ENCODE data around the gene PALLD. TPM values are rescaled to one million over a fixed set of nuclear protein-coding genes. Genes with fewer than 3 reads are reported as not detected.

PALLD gene
- total RNA-seq, 1 experiment from 2014 or later, result 18.3 TPM

- Histone ChIP-seq H3K9ac (ENCODE audit: extremely low read depth, insufficient read length, low read length) (no peak overlapping the region), H3K79me1 (ENCODE audit: insufficient read depth, low read depth, low read length, poor library complexity, severe bottlenecking) (no peaks in the 10 kb centered on the region), H3K27ac (ENCODE audit: insufficient read length, low read depth, low read length) (no peak overlapping the region), H2AK5ac (ENCODE audit: insufficient read length, low read length) (no peak overlapping the region), H2BK120ac (ENCODE audit: low read depth, low read length, poor library complexity, severe bottlenecking) (no peak overlapping the region), H3K9me3 (ENCODE audit: control insufficient read depth, low read depth, low read length) (no peaks in the 10 kb centered on the region), H4K8ac (replicated peaks; ENCODE audit: insufficient read length, low read depth, low read length) (no peak overlapping the region), H4K91ac (ENCODE audit: insufficient read length, low read depth, low read length) (no peak overlapping the region), H3K27me3 (ENCODE audit: insufficient read depth, low read length) (no peaks in the 10 kb centered on the region), H2AFZ (ENCODE audit: low read length) (no peak overlapping the region), H3K14ac (ENCODE audit: insufficient read depth, low read length) (no peak overlapping the region), H4K5ac (ENCODE audit: insufficient read length, low read depth, low read length) (no peak overlapping the region), H3K4me1 (ENCODE audit: insufficient read depth, low read length) (peaks cover 3% of the 10 kb centered on the region; the same call in 1 of the 2 replicates), H2BK15ac (ENCODE audit: low read depth, low read length) (no peak overlapping the region), H4K20me1 (ENCODE audit: control insufficient read depth, insufficient read depth, insufficient read length) (no peaks in the 10 kb centered on the region), H3T11ph (ENCODE audit: low read length) (no peak overlapping the region), H2BK5ac (ENCODE audit: insufficient read length, low read length) (no peak overlapping the region), H2BK12ac (ENCODE audit: insufficient read length, low read depth, low read length) (no peak overlapping the region), H3K23me2 (ENCODE audit: insufficient read length, low read depth, low read length, poor library complexity, severe bottlenecking) (no peaks in the 10 kb centered on the region), H3K79me2 (ENCODE audit: insufficient read depth, low read length) (no peaks in the 10 kb centered on the region), H3K56ac (ENCODE audit: insufficient read length, low read depth, low read length) (no peak overlapping the region), H3K4ac (ENCODE audit: low read depth, low read length) (no peak overlapping the region), H2BK20ac (ENCODE audit: low read depth, low read length, poor library complexity, severe bottlenecking) (no peak overlapping the region), H3K4me2 (ENCODE audit: insufficient read depth, insufficient read length, low read length) (no peak overlapping the region), H3K23ac (ENCODE audit: insufficient read length, low read depth, low read length) (no peak overlapping the region), H3K18ac (ENCODE audit: insufficient read length, low read depth, low read length) (no peak overlapping the region)
- no CpG with 5 or more reads among the region's 5 CpGs for WGBS (ENCODE audit: extremely low coverage, insufficient read length, low lambda C conversion rate)
- DNase-seq, result no peak
- no peak overlapping the region for H3K27ac Mint-ChIP-seq
- no peak for TF ChIP-seq CTCF (conservative IDR thresholded peaks at IDR 0.05)
- H3K27me3 Mint-ChIP-seq (ENCODE audit: low read depth), result peaks cover 1% of the 10 kb centered on the region; the same call in 1 of the 2 replicates
- H3K4me3 Mint-ChIP-seq, result no peak overlapping the region
- peaks cover 19 to 20% of the 10 kb centered on the region in 2 experiments for H3K4me1 Mint-ChIP-seq
- H3K36me3 Mint-ChIP-seq (ENCODE audit: insufficient read depth in 1 of 3, low read depth in 3 of 3), result no peaks in the 10 kb centered on the region
- 0 out of 5 replicates have a peak, but pooled peaks cover 0 to 2% of the 10 kb centered on the region in 2 experiments for H3K9me3 Mint-ChIP-seq
These were observed 285.6 kb downstream of the PALLD start for GRCh38 chr4:168782439-168782838.

All from H9 (cell line).